ENCODE results near the gene ARHGAP10.
A peak's percentile ranks its signal among the peaks of the same experiment; 100 is the strongest.

Gene ARHGAP10

DNA sequence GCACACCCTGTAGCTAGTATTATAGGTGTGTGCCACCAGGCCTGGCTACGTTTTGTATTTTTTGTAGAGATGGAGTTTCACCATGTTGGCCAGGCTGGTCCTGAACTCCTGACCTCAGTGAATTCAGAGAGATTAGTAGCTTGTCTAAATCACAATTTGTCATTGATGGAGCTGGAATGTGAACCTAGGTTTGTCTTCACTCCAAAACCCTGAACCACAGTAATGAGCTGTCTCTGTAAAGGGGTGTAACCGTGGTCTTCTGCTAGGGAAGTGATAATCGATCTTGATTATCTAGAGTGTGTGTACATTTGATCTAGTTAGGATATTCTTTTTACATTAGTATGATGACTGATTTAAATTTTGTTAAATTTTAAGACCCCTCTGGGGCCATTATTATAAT is 8.3 kb downstream of the ARHGAP10 start:
- TF ChIP-seq SPI1 (IDR thresholded peaks at IDR 0.05; ENCODE audit: low read depth, low read length): peak; percentile 19; the same call in 1 of the 2 replicates
- TF ChIP-seq POLR2AphosphoS5 (IDR thresholded peaks at IDR 0.05; ENCODE audit: low read depth, low read length): no peak
- no peak for FAIRE-seq

DNA sequence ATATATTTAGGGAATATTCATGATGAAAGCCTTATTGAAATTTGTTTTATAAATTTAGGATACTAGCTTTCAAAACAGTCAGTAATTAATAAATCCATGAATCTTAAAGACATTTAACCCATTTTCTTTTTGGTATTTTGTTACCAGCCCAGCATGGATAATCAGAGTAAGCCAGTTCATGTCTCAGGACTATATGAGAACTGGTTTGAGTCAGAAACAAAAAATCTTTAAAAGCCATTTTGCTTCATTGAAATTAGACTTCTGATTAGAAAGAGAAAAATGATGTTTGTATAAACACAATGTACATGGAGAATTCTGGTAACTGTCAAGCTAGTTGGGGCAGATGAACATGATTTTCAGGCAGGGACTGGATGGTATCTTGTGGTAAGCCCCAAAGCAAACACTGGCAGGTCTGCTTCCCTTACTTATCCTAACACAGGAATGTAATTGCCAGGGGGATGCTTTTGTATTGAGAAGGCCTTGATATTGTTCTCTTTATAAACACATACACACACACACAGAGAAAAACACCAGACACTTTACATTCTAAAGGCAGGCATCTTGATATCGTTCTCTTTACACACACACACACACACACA is 9.4 kb downstream of the ARHGAP10 start:
- DNase-seq (ENCODE audit: insufficient read length, low spot score) (no peak), FAIRE-seq (no peak)
- TF ChIP-seq POLR2AphosphoS5 (IDR thresholded peaks at IDR 0.05; ENCODE audit: low read depth, low read length): no peak
- TF ChIP-seq POU2F2 (IDR thresholded peaks at IDR 0.05; ENCODE audit: low read depth, low read length): no peak
- TF ChIP-seq SPI1 (IDR thresholded peaks at IDR 0.05; ENCODE audit: low read depth, low read length): no peak
- TF ChIP-seq POLR2A (IDR thresholded peaks at IDR 0.05; ENCODE audit: low read depth, low read length): no peak
- TF ChIP-seq TAF1 (IDR thresholded peaks at IDR 0.05; ENCODE audit: low read depth, low read length): no peak
- TF ChIP-seq PAX5 (IDR thresholded peaks at IDR 0.05; ENCODE audit: insufficient read depth, low read length, severe bottlenecking): no peak

More for the DNA sequence above, 8.3 kb downstream of the ARHGAP10 start:
- DNase-seq (ENCODE audit: insufficient read length, low spot score): no peak

- no peak for TF ChIP-seq POLR2A (IDR thresholded peaks at IDR 0.05; ENCODE audit: low read depth, low read length)
- no peak for TF ChIP-seq POLR2AphosphoS5 (IDR thresholded peaks at IDR 0.05; ENCODE audit: low read depth, low read length)
- no peak for TF ChIP-seq TAF1 (IDR thresholded peaks at IDR 0.05; ENCODE audit: low read depth, low read length)
- no peak for TF ChIP-seq SPI1 (IDR thresholded peaks at IDR 0.05; ENCODE audit: low read depth, low read length)
- no peak for TF ChIP-seq PAX5 (IDR thresholded peaks at IDR 0.05; ENCODE audit: insufficient read depth, low read length, severe bottlenecking)
- no peak for TF ChIP-seq POU2F2 (IDR thresholded peaks at IDR 0.05; ENCODE audit: low read depth, low read length)
- DNase-seq (ENCODE audit: insufficient read length, low spot score) (no peak), FAIRE-seq (no peak)
Observed at GRCh38 chr4:147747787-147748454, 16.0 kb downstream of the ARHGAP10 start.

DNA sequence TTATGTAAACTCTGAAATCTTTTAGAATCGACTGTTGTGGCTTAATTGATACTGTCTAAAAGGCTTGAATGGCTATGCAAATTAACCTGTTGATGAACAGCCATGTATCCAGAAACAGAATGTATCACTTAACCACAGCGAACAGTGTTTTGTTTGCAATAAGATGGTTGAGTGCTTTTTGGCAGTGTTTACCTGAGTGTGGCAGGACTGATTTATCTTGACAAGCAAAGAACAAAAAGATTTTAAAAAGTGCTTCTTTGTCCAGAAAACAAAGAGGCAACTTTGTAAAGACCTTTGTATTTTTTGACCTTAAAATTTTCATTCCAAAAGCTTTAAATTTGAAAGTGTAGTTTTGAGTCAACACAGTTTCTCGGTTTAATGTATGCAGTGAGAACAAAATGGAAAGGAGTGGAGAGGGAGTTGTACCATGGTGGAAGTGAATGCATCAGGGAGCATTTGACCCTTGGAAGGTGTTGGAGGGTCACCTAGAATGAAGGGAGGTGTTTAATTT is 18.0 kb downstream of the ARHGAP10 start:
- peak; percentile 61 for FAIRE-seq
- TF ChIP-seq POLR2A (IDR thresholded peaks at IDR 0.05; ENCODE audit: low read depth, low read length): no peak
- no peak for TF ChIP-seq TAF1 (IDR thresholded peaks at IDR 0.05; ENCODE audit: low read depth, low read length)
- TF ChIP-seq SPI1 (IDR thresholded peaks at IDR 0.05; ENCODE audit: low read depth, low read length): no peak
- TF ChIP-seq POLR2AphosphoS5 (IDR thresholded peaks at IDR 0.05; ENCODE audit: low read depth, low read length): no peak
- no peak for TF ChIP-seq PAX5 (IDR thresholded peaks at IDR 0.05; ENCODE audit: insufficient read depth, low read length, severe bottlenecking)
- TF ChIP-seq POU2F2 (IDR thresholded peaks at IDR 0.05; ENCODE audit: low read depth, low read length): no peak
- DNase-seq (ENCODE audit: insufficient read length, low spot score): no peak

DNA sequence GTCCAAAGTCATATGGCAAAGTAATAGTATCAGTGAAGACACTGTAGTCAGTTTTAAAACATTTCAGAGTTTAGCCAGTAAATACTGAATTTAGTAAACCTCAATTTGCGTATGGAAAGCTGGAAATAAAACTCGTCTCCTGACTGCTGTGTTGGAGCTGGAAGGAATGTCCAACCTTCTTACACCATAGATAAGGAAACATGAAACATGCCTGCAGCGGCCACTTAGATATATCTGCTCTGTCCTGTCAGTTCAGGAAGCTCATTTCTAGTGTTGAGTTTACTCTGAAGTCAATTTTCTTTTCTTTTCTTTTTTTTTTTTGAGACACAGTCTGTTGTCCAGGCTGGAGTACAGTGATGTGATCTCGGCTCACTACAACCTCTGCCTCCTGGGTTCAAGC is 21.2 kb downstream of the ARHGAP10 start:
- DNase-seq (ENCODE audit: insufficient read length, low spot score): no peak
- no peak for TF ChIP-seq PAX5 (IDR thresholded peaks at IDR 0.05; ENCODE audit: insufficient read depth, low read length, severe bottlenecking)
- no peak for TF ChIP-seq POLR2A (IDR thresholded peaks at IDR 0.05; ENCODE audit: low read depth, low read length)
- no peak for TF ChIP-seq POU2F2 (IDR thresholded peaks at IDR 0.05; ENCODE audit: low read depth, low read length)
- TF ChIP-seq SPI1 (IDR thresholded peaks at IDR 0.05; ENCODE audit: low read depth, low read length): no peak
- TF ChIP-seq TAF1 (IDR thresholded peaks at IDR 0.05; ENCODE audit: low read depth, low read length): no peak
- TF ChIP-seq POLR2AphosphoS5 (IDR thresholded peaks at IDR 0.05; ENCODE audit: low read depth, low read length): no peak
- FAIRE-seq: no peak

GRCh38 chr4:147754037-147754445 is 22.2 kb downstream of the ARHGAP10 start:
- FAIRE-seq (peak; percentile 16), DNase-seq (ENCODE audit: insufficient read length, low spot score) (no peak)
- TF ChIP-seq PAX5 (IDR thresholded peaks at IDR 0.05; ENCODE audit: insufficient read depth, low read length, severe bottlenecking) (no peak), POLR2AphosphoS5 (IDR thresholded peaks at IDR 0.05; ENCODE audit: low read depth, low read length) (no peak)

DNA sequence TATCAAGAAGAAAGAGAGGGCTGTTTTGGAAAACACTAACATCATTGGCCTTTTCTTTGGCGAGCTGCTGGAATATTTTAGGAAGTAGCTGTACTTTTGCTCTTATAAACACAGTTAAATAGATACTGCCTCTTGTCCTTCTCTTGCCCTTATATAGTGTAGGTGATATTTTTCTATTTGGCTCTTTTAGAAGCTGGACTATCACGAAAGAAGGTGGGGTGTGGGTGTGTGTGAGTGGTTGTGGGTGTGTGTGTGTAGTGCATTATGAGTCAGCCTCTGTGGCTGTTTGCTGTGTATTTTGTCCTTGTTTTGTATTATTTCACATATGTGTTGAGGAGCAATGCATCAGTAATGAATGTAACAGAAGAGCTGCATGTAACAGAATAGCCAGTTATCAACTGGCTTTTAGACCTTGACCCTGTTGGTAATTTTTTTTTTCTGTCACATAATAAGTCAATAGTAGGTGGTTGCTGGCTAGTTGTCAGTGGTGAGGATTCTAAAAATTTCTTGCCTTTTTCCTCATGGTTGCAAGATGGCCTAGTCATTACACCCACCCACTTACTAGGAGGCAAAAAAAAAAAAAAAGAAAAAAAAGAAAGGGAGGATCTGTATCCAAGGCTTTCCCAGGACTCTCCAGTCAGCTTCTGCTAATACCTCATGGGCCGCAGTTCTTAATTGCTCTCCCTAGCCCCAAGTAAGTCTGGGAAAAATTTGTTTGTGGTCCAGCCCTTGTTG is 23.8 kb downstream of the ARHGAP10 start:
- TF ChIP-seq POU2F2 (IDR thresholded peaks at IDR 0.05; ENCODE audit: low read depth, low read length): no peak
- no peak for TF ChIP-seq POLR2AphosphoS5 (IDR thresholded peaks at IDR 0.05; ENCODE audit: low read depth, low read length)
- TF ChIP-seq PAX5 (IDR thresholded peaks at IDR 0.05; ENCODE audit: insufficient read depth, low read length, severe bottlenecking): no peak
- FAIRE-seq (peak; percentile 86), DNase-seq (ENCODE audit: insufficient read length, low spot score) (no peak)

GRCh38 chr4:147756417-147756816 is 24.5 kb downstream of the ARHGAP10 start:
- no peak for FAIRE-seq
- DNase-seq (ENCODE audit: insufficient read length, low spot score): no peak
- no peak for TF ChIP-seq POLR2AphosphoS5 (IDR thresholded peaks at IDR 0.05; ENCODE audit: low read depth, low read length)
- no peak for TF ChIP-seq PAX5 (IDR thresholded peaks at IDR 0.05; ENCODE audit: insufficient read depth, low read length, severe bottlenecking)

GRCh38 chr4:147760176-147760575 is 28.3 kb downstream of the ARHGAP10 start:
- TF ChIP-seq TAF1 (IDR thresholded peaks at IDR 0.05; ENCODE audit: low read depth, low read length) (no peak), POU2F2 (IDR thresholded peaks at IDR 0.05; ENCODE audit: low read depth, low read length) (no peak), POLR2A (IDR thresholded peaks at IDR 0.05; ENCODE audit: low read depth, low read length) (no peak), PAX5 (IDR thresholded peaks at IDR 0.05; ENCODE audit: insufficient read depth, low read length, severe bottlenecking) (no peak), POLR2AphosphoS5 (IDR thresholded peaks at IDR 0.05; ENCODE audit: low read depth, low read length) (no peak), SPI1 (IDR thresholded peaks at IDR 0.05; ENCODE audit: low read depth, low read length) (no peak)
- FAIRE-seq (no peak), DNase-seq (ENCODE audit: insufficient read length, low spot score) (no peak)

DNA sequence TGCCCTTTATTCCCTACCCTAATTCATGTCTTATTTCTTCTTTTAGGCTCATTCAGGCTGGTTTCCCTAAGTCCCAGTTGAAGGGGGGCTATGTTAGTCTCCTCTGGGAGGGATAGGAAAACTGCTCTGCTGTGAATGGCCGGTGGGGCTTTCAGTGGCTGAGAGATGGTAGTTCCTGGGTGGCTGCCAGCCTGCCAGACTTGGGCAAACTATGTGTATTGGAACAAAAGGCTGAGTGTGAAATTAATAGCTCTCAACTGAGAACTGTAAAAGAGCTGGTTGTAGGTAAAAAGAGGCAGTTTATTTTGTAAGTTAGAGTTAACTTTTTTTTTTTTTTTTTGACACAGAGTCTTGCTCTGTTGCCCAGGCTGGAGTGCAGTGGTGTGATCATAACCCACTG is 28.8 kb downstream of the ARHGAP10 start:
- no peak for DNase-seq (ENCODE audit: insufficient read length, low spot score)
- no peak for TF ChIP-seq PAX5 (IDR thresholded peaks at IDR 0.05; ENCODE audit: insufficient read depth, low read length, severe bottlenecking)
- TF ChIP-seq SPI1 (IDR thresholded peaks at IDR 0.05; ENCODE audit: low read depth, low read length): no peak
- no peak for TF ChIP-seq TAF1 (IDR thresholded peaks at IDR 0.05; ENCODE audit: low read depth, low read length)
- no peak for TF ChIP-seq POLR2A (IDR thresholded peaks at IDR 0.05; ENCODE audit: low read depth, low read length)
- no peak for TF ChIP-seq POLR2AphosphoS5 (IDR thresholded peaks at IDR 0.05; ENCODE audit: low read depth, low read length)
- no peak for TF ChIP-seq POU2F2 (IDR thresholded peaks at IDR 0.05; ENCODE audit: low read depth, low read length)
- FAIRE-seq: no peak
